PFSK-1 (cell line): Measurements from ENCODE around the gene DEFB132.

ENCODE experiments used
- POLR2AphosphoS5 ChIP-seq: IDR thresholded peaks from 2 replicates; pipeline ENCODE4 v1.6.1; 2012; ENCODE audit warnings: low read depth, mild to moderate bottlenecking, control low read depth, low read length, moderate library complexity
- SIN3A ChIP-seq: IDR thresholded peaks from 2 replicates; pipeline ENCODE4 v1.6.1; 2012; ENCODE audit warnings: mild to moderate bottlenecking, low read length, moderate library complexity, borderline replicate concordance; ENCODE audit not compliant: insufficient read depth
- TAF1 ChIP-seq: IDR thresholded peaks from 2 replicates; pipeline ENCODE4 v1.6.1; 2012; ENCODE audit warnings: low read length, control low read depth, borderline replicate concordance; ENCODE audit not compliant: insufficient read depth
- TF ChIP-seq, protein P1 (sequence below), 2 experiments: IDR thresholded peaks; 2 replicates each; pipeline versions ENCODE4 v1.6.1 to v1.8.0; 2011 to 2012; ENCODE audit warnings: low read depth in 2 of 2, low read length in 2 of 2, control low read depth in 1 of 2, inconsistent platforms in 1 of 2, mild to moderate bottlenecking in 1 of 2, moderate library complexity in 1 of 2; ENCODE audit not compliant: insufficient read depth in 1 of 2

GRCh38 chr20:286508-286907 is 29.0 kb downstream of the DEFB132 start:
- no peak for TF ChIP-seq POLR2AphosphoS5
- TF ChIP-seq TAF1, result no peak
- TF ChIP-seq, protein P1, sequence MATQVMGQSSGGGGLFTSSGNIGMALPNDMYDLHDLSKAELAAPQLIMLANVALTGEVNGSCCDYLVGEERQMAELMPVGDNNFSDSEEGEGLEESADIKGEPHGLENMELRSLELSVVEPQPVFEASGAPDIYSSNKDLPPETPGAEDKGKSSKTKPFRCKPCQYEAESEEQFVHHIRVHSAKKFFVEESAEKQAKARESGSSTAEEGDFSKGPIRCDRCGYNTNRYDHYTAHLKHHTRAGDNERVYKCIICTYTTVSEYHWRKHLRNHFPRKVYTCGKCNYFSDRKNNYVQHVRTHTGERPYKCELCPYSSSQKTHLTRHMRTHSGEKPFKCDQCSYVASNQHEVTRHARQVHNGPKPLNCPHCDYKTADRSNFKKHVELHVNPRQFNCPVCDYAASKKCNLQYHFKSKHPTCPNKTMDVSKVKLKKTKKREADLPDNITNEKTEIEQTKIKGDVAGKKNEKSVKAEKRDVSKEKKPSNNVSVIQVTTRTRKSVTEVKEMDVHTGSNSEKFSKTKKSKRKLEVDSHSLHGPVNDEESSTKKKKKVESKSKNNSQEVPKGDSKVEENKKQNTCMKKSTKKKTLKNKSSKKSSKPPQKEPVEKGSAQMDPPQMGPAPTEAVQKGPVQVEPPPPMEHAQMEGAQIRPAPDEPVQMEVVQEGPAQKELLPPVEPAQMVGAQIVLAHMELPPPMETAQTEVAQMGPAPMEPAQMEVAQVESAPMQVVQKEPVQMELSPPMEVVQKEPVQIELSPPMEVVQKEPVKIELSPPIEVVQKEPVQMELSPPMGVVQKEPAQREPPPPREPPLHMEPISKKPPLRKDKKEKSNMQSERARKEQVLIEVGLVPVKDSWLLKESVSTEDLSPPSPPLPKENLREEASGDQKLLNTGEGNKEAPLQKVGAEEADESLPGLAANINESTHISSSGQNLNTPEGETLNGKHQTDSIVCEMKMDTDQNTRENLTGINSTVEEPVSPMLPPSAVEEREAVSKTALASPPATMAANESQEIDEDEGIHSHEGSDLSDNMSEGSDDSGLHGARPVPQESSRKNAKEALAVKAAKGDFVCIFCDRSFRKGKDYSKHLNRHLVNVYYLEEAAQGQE (IDR thresholded peaks at IDR 0.05; ENCODE audit: insufficient read depth in 1 of 2, low read depth in 2 of 2, low read length in 2 of 2), result no peak
- no peak for TF ChIP-seq SIN3A
